ENCODE results near the gene PCMTD2. TPM values are rescaled to one million over a fixed set of nuclear protein-coding genes. Genes with fewer than 3 reads are reported as not detected.

Gene PCMTD2
- total RNA-seq, 2 donors from 2014 or later: 83.3 to 180 TPM

- Histone ChIP-seq H3K4me3 (no peak overlapping the region), H3K9me3 (no peaks in the 10 kb centered on the region), H3K27me3 (no peaks in the 10 kb centered on the region), H3K4me1 (no peaks in the 10 kb centered on the region), H3K27ac (no peak overlapping the region), H3K36me3 (no peaks in the 10 kb centered on the region)
- TF ChIP-seq, protein P1, sequence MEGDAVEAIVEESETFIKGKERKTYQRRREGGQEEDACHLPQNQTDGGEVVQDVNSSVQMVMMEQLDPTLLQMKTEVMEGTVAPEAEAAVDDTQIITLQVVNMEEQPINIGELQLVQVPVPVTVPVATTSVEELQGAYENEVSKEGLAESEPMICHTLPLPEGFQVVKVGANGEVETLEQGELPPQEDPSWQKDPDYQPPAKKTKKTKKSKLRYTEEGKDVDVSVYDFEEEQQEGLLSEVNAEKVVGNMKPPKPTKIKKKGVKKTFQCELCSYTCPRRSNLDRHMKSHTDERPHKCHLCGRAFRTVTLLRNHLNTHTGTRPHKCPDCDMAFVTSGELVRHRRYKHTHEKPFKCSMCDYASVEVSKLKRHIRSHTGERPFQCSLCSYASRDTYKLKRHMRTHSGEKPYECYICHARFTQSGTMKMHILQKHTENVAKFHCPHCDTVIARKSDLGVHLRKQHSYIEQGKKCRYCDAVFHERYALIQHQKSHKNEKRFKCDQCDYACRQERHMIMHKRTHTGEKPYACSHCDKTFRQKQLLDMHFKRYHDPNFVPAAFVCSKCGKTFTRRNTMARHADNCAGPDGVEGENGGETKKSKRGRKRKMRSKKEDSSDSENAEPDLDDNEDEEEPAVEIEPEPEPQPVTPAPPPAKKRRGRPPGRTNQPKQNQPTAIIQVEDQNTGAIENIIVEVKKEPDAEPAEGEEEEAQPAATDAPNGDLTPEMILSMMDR (IDR thresholded peaks at IDR 0.05): no peak
- no peak for DNase-seq (ENCODE audit: low spot score)
These were observed 10.5 kb upstream of the PCMTD2 start for GRCh38 chr20:64244870-64245603.

GRCh38 chr20:64245746-64246595, 9.6 kb upstream of the PCMTD2 start:
- no peaks in the 10 kb centered on the region for H3K36me3 ChIP-seq
- H3K9me3 ChIP-seq: no peaks in the 10 kb centered on the region

DNA sequence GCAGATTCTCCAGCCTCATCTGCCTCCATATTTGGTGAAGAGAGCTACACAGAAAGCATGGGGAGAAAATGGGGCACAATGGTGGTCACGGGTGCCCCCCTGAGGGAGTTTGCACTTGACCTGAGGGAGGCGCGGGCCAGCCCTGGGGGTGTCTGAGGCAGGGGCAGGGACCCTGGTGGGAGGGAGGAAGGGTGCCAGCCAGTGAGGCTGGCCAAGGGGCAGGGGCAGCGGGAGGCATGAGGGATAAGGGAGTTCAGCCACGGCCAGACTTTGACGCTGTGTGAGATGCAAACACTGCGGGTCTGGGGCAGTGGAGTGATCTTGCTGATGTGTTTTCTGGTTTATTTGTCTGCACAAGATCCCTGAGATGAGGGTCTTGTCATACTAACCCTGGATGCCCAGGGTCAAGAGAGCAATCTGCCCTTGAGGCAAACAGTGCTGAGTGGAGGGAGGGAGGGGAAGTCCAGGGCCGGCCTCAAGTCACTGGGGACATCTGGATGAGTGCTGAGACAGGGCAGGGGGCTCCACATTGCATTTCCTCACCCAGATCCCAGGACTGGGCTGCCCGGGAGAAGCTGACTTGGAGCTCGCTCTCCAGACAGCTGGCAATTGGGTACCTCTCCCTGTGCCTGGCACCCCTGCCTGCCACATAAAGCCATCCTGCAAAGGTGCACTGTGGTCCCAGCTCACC, 8.8 kb upstream of the PCMTD2 start:
- Histone ChIP-seq H3K4me3 (no peak overlapping the region), H3K27ac (no peak overlapping the region), H3K9me3 (no peaks in the 10 kb centered on the region), H3K27me3 (no peaks in the 10 kb centered on the region), H3K36me3 (no peaks in the 10 kb centered on the region), H3K4me1 (no peaks in the 10 kb centered on the region)
- DNase-seq (ENCODE audit: low spot score): no peak
- TF ChIP-seq, protein P1 (IDR thresholded peaks at IDR 0.05): no peak

More at GRCh38 chr20:64245746-64246595, 9.6 kb upstream of the PCMTD2 start:
- no peak for DNase-seq (ENCODE audit: low spot score)
- Histone ChIP-seq H3K27ac (no peak overlapping the region), H3K4me3 (no peak overlapping the region), H3K27me3 (no peaks in the 10 kb centered on the region), H3K4me1 (no peaks in the 10 kb centered on the region)
- TF ChIP-seq, protein P1 (IDR thresholded peaks at IDR 0.05): no peak

DNA sequence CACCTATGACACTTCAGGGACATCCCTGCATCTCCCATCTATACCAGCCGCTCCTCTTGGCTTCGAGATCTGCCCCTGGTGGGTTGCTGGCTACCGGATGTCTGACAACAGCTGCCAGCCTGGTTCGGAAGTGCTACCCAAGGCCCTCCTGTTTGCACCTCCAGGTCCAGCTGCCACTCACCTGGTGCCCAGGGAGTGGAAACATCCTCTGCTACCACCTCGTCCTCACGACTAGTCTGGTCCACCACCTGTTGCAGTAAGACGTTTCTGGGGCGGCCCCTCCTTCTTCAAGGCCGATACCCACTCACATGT, 8.3 kb upstream of the PCMTD2 start:
- H3K9me3 ChIP-seq: no peaks in the 10 kb centered on the region
- H3K36me3 ChIP-seq: no peaks in the 10 kb centered on the region
- TF ChIP-seq, protein P1 (IDR thresholded peaks at IDR 0.05): no peak
- H3K4me3 ChIP-seq: no peak overlapping the region
- DNase-seq (ENCODE audit: low spot score): no peak
- H3K27me3 ChIP-seq: no peaks in the 10 kb centered on the region
- no peaks in the 10 kb centered on the region for H3K4me1 ChIP-seq
- no peak overlapping the region for H3K27ac ChIP-seq

DNA sequence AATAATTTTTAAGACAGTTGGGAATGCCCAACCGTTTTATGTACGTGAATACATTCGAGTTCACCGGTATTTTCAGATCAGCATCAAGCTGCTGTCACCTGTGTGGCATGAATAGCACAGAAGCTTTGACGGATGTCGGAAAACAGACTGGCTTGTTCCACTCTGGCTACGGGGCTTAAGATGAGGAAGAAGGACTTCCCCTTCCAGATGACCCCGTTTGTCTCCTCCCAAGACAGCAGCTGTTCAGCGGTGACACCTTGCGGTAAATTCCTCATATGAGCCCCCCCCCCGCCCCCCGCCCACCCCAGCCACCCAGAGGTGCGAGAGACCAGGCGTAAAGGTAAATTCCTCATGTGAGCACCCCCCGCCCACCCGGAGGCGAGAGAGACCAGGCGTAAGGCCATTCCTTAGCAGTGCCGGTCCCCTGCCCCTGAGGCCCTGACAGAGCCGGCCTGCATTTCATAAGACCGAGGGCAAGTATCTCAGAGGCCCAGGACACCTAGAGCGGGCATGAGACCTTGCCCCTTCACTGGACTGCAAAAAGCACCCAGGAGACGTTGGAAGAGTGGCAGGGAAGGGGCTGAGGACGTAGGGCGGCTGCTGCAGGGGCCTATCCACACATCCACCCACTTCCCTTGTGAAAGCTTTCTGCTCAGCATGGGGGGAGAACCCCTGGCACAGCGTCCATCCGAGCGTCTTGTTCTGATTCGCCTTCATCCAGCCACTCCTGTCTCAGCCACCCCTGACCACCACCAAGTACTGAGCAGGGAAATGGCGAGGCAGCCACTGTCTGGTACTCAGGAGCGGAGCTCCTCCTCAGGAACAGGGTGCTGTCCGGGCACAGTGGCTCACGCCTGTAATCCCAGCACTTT, 7.3 kb upstream of the PCMTD2 start:
- Histone ChIP-seq H3K4me1 (no peaks in the 10 kb centered on the region), H3K36me3 (no peaks in the 10 kb centered on the region), H3K27ac (no peak overlapping the region), H3K27me3 (no peaks in the 10 kb centered on the region), H3K9me3 (no peaks in the 10 kb centered on the region), H3K4me3 (no peak overlapping the region)
- DNase-seq (ENCODE audit: low spot score): no peak
- TF ChIP-seq, protein P1 (IDR thresholded peaks at IDR 0.05): no peak

Data from right atrium auricular region (tissue), 2 donors.